IPS DF 6.9 (cell line): ENCODE results near the gene AFF3.

Experiments
- DNase-seq: peaks from one replicate; pipeline ENCODE4 v3.0.0-alpha.2; 2013; ENCODE audit warnings: low read depth, low spot score
- H3K27ac ChIP-seq: one replicate; pipeline ENCODE4 v1.5.1; 2013; ENCODE audit warnings: low read length, control low read depth
- H3K27me3 ChIP-seq: 2 replicates; pipeline ENCODE4 v1.6.1; 2013; ENCODE audit warnings: mild to moderate bottlenecking, low read length; ENCODE audit not compliant: control insufficient read depth, insufficient read depth
- H3K36me3 ChIP-seq: 2 replicates; pipeline ENCODE4 v1.6.1; 2013; ENCODE audit warnings: low read length; ENCODE audit not compliant: control insufficient read depth, insufficient read depth
- H3K4me1 ChIP-seq: 2 replicates; pipeline ENCODE4 v1.6.1; 2013; ENCODE audit warnings: low read length; ENCODE audit not compliant: control insufficient read depth, insufficient read depth
- H3K4me3 ChIP-seq: 2 replicates; pipeline ENCODE4 v1.5.1; 2013; ENCODE audit warnings: mild to moderate bottlenecking, low read length
- H3K9me3 ChIP-seq: 2 replicates; pipeline ENCODE4 v1.6.1; 2013; ENCODE audit warnings: low read length, inconsistent platforms; ENCODE audit not compliant: control insufficient read depth, insufficient read depth
- WGBS: extraction: QIAGEN DNeasy Blood & Tissue Kit; methylation state at CpG from one replicate; pipeline ENCODE4 v1.1.7; 2013; ENCODE audit warnings: mixed read lengths, missing lambda C conversion rate; ENCODE audit not compliant: insufficient read length, insufficient coverage; 5-methylcytosine and 5-hydroxymethylcytosine counted together

Gene AFF3

GRCh38 chr2:99607454-99607853 lies 534.9 kb downstream of the AFF3 start:
- H3K36me3 ChIP-seq: no peaks in the 10 kb centered on the region
- no peaks in the 10 kb centered on the region for H3K9me3 ChIP-seq
- DNase-seq: no peak
- no peak overlapping the region for H3K4me3 ChIP-seq
- H3K27ac ChIP-seq: no peak overlapping the region
- no peaks in the 10 kb centered on the region for H3K27me3 ChIP-seq
- H3K4me1 ChIP-seq: no peaks in the 10 kb centered on the region
- no CpG with 5 or more reads among the region's 4 CpGs for WGBS

- H3K36me3 ChIP-seq: no peaks in the 10 kb centered on the region
- H3K27me3 ChIP-seq: no peaks in the 10 kb centered on the region
- H3K4me3 ChIP-seq: no peak overlapping the region
- no peaks in the 10 kb centered on the region for H3K9me3 ChIP-seq
- H3K4me1 ChIP-seq: no peaks in the 10 kb centered on the region
- no peak for DNase-seq
- WGBS: no CpG with 5 or more reads among the region's 7 CpGs
- H3K27ac ChIP-seq: no peak overlapping the region
These were observed 537.4 kb downstream of the AFF3 start for GRCh38 chr2:99605036-99605435.

GRCh38 chr2:99602476-99602875 lies 539.9 kb downstream of the AFF3 start:
- H3K27me3 ChIP-seq: no peaks in the 10 kb centered on the region
- WGBS: no CpG with 5 or more reads among the region's 4 CpGs
- no peak overlapping the region for H3K27ac ChIP-seq
- H3K4me1 ChIP-seq: peaks cover 2% of the 10 kb centered on the region
- H3K36me3 ChIP-seq: no peaks in the 10 kb centered on the region
- no peak overlapping the region for H3K4me3 ChIP-seq
- no peaks in the 10 kb centered on the region for H3K9me3 ChIP-seq
- DNase-seq: no peak

- Histone ChIP-seq H3K4me1 (peaks cover 2% of the 10 kb centered on the region), H3K27ac (no peak overlapping the region), H3K27me3 (no peaks in the 10 kb centered on the region), H3K4me3 (no peak overlapping the region), H3K9me3 (no peaks in the 10 kb centered on the region), H3K36me3 (no peaks in the 10 kb centered on the region)
- no CpG with 5 or more reads among the region's 20 CpGs for WGBS
- no peak for DNase-seq
These were observed 541.3 kb downstream of the AFF3 start for GRCh38 chr2:99600981-99601651.

- H3K4me1 ChIP-seq: peaks cover 2% of the 10 kb centered on the region
- no peaks in the 10 kb centered on the region for H3K36me3 ChIP-seq
- H3K27ac ChIP-seq: no peak overlapping the region
- H3K27me3 ChIP-seq: no peaks in the 10 kb centered on the region
- no peaks in the 10 kb centered on the region for H3K9me3 ChIP-seq
- no CpG with 5 or more reads among the region's 9 CpGs for WGBS
- no peak for DNase-seq
- no peak overlapping the region for H3K4me3 ChIP-seq
These were observed 543.9 kb downstream of the AFF3 start for GRCh38 chr2:99598441-99598840.

- WGBS: no CpG with 5 or more reads among the region's 9 CpGs
- peaks cover 2% of the 10 kb centered on the region for H3K4me1 ChIP-seq
- H3K27ac ChIP-seq: no peak overlapping the region
- DNase-seq: no peak
- H3K9me3 ChIP-seq: no peaks in the 10 kb centered on the region
- H3K36me3 ChIP-seq: no peaks in the 10 kb centered on the region
- no peak overlapping the region for H3K4me3 ChIP-seq
- H3K27me3 ChIP-seq: no peaks in the 10 kb centered on the region
These were observed 544.8 kb downstream of the AFF3 start for GRCh38 chr2:99597616-99598015.

- Histone ChIP-seq H3K36me3 (no peaks in the 10 kb centered on the region), H3K27me3 (no peaks in the 10 kb centered on the region), H3K27ac (no peak overlapping the region), H3K4me3 (no peak overlapping the region), H3K9me3 (no peaks in the 10 kb centered on the region), H3K4me1 (peaks cover 2% of the 10 kb centered on the region)
- no CpG with 5 or more reads among the region's 3 CpGs for WGBS
- DNase-seq: no peak
These were observed 547.0 kb downstream of the AFF3 start for GRCh38 chr2:99595373-99595772.

GRCh38 chr2:99593692-99594427 lies 548.5 kb downstream of the AFF3 start:
- no peaks in the 10 kb centered on the region for H3K36me3 ChIP-seq
- no peak overlapping the region for H3K4me3 ChIP-seq
- H3K27ac ChIP-seq: no peak overlapping the region
- H3K9me3 ChIP-seq: no peaks in the 10 kb centered on the region
- no CpG with 5 or more reads among the region's 54 CpGs for WGBS
- DNase-seq: no peak
- H3K4me1 ChIP-seq: peaks cover 2% of the 10 kb centered on the region
- H3K27me3 ChIP-seq: no peaks in the 10 kb centered on the region

GRCh38 chr2:99576775-99577174 lies 565.6 kb downstream of the AFF3 start:
- Histone ChIP-seq H3K36me3 (no peaks in the 10 kb centered on the region), H3K9me3 (no peaks in the 10 kb centered on the region), H3K4me1 (no peaks in the 10 kb centered on the region), H3K27ac (no peak overlapping the region), H3K27me3 (no peaks in the 10 kb centered on the region), H3K4me3 (no peak overlapping the region)
- DNase-seq: no peak
- WGBS: no CpG with 5 or more reads among the region's 3 CpGs

GRCh38 chr2:99573634-99574251 lies 568.6 kb downstream of the AFF3 start:
- Histone ChIP-seq H3K27ac (no peak overlapping the region), H3K27me3 (no peaks in the 10 kb centered on the region), H3K36me3 (no peaks in the 10 kb centered on the region), H3K4me1 (no peaks in the 10 kb centered on the region), H3K9me3 (no peaks in the 10 kb centered on the region), H3K4me3 (no peak overlapping the region)
- no CpG with 5 or more reads among the region's 11 CpGs for WGBS
- no peak for DNase-seq
